HG03045 (cell line): ENCODE measurements around the gene P2RY12.

ENCODE experiments used
- ATAC-seq: cut with Tn5 transposase; IDR thresholded peaks from one replicate; pipeline ENCODE4 v1.9.1; 2021; ENCODE audit warnings: mild to moderate bottlenecking, moderate library complexity; ENCODE audit not compliant: unreplicated experiment

Gene P2RY12

DNA sequence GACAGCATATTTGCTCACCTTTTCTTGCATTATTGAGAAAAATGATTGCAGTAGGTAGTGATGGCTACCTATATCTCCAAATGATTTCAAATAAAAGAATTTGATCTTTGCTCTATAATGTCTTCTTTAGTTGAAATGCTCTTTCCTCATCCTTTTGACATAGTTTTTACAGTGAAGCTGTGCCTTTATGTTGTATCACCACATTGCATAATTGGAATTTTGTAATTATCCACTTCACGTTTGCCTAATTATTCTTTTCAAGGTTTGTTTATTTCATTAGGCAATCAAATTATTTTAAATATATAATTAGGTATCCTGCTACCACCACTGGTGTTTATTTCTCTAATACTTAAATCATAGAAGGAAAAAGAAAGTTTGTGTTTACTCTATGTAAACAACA is 33.9 kb downstream of the P2RY12 start:
- ATAC-seq: no peak

DNA sequence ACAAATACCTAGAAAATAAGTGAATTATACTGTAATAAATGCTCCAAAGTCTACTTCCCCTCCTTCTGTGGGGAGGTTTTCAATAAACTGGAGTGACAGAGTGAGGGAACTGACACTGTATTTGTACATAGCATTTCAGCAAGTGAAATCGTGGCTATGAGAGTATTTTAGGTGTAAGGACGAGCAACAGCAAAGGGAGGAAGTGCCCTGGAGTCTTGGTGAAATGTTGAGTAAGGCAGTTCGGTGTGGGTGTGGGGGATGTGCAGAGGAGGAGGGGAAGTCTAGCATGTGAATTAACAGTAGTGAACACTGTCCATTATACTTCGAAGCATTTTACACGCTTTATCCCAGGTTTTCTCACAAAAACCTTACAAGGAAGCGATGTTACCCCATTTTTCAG is 37.1 kb downstream of the P2RY12 start:
- ATAC-seq: no peak

DNA sequence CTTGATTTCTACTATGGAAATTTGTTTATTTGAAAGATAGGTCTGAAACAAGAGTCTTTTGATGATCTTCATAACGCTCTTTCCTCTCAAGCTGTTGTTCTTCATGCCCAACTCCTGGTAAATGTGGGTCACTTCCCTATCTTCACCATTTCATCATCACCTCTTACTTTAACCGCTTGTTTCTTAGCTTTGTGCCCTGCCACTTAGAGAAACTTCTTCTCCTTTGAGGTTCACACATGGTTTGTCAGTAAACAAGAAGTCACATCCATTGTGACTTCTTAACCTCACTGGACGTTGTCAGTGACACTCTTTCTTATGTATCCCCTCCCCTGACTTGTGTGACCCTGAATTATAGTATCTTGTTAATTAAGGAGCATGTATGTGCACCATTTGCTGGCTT is 38.3 kb downstream of the P2RY12 start:
- ATAC-seq: no peak

DNA sequence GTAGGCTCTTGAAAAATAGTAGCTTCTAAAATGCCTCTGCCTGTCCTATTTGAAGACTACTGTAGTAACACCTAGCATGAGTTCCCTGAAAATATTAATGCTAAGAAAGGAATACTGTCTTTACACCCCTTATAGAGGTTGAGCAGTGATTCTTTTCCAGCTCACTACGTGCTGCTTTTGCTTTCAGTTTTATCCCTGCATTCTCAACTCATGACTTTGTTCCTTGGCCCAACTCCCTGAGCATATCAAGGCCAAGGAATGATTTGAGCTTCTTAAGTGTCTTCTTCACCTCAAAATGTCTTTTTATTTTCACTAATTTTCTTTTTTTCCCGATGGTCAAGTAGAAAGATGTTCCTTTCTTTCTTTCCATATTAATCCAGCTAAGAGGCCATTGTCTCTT is 38.7 kb downstream of the P2RY12 start:
- ATAC-seq: no peak

DNA sequence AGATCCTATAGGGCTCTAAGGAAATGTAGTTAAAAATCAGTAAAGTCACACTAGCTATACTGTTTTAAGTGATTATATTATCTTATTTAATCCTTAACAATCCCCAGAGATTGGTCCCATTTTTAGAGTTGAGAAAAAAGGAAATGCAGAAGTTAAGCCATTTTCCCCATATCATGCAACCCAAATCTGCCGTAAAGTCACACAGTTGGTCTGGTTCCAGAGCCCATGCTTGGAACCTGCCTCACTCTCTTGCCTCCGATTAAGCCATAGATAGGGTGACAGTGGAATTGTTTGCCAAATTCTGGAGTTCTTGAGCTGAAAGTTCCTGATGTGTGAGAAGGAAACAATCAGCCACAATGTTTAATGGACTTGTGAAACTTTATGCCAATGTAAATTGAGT is 52.9 kb downstream of the P2RY12 start:
- ATAC-seq: no peak

DNA sequence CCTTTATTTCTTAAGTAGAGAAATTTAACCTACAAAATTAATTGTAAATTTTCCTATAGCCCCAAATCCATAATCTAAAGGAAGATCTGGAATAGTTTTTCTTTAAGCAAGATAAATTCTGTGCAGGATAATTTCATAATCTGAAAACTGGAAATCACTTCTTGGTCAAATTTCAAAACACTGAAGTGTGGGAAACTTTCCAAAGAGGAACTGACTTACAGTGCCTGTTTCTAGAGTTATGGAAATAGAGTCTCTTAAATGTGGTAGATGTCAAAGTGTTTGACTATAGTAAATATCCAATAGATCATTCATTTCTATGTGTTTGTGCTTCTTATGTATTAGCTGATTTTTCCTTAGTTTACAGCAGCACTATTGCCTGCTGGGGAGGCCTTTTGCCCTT is 53.7 kb downstream of the P2RY12 start:
- ATAC-seq: no peak

DNA sequence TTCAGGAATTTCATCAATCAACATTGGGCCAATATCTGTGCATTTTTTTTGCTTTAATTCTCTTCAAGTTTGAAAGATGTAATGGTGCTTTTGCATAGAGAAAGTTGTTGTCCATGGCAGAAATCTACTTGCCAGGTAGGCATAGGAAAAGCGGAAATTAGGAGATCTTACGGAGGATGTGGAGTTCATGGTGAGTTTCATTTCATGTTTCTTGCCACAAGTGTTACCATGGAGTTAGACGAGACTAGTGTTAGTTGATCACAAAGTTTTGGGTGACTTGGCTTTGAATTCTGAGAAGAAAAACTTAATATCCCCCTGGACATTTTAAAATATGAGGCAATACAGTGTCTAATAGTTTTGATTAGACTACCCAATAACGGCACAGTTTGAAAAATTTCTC is 54.2 kb downstream of the P2RY12 start:
- ATAC-seq: no peak

DNA sequence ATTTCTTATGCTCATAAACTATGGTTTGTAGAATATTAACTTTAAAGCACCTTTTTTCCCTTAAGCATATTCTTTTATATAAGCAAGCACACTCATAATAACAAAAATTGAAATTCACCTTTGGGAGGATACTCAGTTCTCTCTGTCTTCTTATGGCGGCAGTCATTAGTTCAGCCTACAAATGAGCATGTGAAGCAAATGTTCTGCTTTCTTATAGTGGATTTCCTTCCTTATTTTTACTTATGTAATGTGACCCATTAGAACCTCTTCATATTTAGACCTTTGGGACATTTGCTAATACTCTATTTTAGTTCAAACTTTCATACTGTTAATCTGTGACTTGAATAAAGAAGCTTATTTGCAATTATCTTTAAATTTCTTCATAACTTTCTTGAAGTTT is 55.2 kb downstream of the P2RY12 start, which contains the start of gene P2RY13:
P2RY13 (minus strand) TSS at position 187 of the 400 bp plus-strand sequence; CDS start at position 166, 21 bp downstream.
- ATAC-seq: no peak

DNA sequence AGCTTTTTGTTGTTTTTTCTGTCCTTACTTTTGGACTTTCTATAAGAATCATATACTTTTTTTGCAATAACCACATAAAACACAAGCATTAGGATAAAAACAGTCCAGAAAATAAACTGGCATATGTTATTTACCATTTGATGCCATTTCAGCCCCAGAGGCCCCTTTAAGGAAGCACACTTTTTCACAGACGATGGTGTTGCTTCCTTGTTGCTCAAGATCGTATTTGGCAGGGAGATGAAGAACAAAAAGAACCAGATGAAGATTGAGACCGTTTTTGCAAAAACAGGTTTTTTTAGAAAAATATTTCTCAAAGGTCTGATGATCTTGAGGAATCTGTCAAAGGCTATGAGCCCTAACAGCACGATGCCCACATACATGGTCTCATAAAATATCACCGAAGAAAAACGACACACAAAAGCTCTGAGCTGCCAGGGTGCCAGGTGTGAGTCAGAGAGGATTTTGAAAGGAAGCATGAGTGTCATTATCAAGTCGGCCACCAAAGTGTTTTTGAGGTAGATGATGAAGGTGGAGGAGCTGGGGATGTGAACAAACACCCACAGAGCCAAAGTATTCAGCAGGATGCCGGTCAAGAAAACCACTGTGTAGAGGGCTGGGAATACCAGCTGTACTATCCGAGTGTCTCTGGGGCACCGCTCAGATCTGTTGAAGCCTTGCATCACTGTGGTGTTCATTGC is 56.1 kb downstream of the P2RY12 start:
- ATAC-seq: no peak

DNA sequence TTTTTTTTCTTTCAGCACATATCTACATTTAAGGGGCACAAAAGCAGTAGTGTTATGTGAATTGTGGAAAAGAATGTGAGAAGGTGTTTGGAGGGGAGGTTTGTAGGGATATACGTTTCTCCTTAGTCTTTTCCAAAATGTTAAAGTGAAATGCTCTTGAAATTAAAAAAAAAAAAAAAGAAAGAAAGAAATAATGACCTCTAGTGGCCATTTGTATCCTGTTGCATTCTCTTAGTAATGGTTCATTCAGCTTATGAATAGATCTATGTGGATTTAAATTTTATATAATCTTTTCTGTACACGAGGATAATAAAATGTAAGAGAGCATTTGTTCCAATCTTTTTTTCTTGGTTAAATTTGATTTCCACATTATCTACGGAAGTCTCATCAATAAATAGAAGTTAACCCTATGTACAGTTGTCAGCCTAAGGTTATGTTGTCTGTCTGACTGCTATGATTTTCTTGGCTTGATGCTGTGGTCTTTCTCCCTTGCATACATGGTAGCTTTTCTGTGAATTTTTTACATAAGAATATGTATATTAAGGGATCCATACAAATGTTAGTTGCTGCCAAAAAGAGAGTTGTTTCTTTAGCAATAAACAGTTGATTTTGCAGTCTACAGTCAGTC is 56.9 kb downstream of the P2RY12 start:
- ATAC-seq: no peak

DNA sequence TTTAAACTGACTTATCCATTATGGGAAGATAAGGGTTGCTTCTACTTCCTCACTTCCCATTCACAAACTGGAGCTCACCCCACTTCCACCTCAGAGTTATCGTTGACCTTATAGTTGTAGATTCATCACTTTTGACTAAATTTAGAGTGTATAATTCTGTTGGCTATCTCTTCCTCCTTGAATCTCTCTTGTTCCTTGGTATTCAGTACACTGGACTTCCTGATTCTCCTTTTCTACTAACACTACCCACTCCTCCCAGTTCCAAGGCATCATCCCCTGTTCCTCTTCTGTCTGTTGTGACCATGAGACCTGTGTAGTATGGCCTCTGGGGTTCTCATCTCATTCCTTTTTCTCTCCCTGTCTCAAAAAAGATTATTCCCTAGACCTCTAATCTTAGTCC is 62.0 kb downstream of the P2RY12 start:
- ATAC-seq: no peak

DNA sequence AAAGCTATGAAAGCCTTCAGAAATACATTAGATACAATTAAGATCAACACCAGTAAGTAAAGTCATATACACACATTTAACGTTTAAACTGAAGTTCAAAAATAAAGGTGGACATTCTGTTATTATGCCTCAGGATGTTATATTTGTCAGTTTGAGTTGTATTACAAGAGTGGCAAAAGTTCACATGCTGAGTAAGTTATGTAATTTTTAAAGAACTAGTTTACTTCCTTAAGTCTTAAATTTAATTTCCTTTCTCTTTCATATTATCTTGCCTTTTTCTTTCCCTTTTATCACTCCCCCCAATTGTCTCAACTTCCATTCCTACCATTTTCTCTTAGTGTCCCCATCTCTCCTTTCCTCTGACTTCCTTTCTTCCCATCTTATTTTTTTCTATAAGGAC is 63.0 kb downstream of the P2RY12 start:
- no peak for ATAC-seq

DNA sequence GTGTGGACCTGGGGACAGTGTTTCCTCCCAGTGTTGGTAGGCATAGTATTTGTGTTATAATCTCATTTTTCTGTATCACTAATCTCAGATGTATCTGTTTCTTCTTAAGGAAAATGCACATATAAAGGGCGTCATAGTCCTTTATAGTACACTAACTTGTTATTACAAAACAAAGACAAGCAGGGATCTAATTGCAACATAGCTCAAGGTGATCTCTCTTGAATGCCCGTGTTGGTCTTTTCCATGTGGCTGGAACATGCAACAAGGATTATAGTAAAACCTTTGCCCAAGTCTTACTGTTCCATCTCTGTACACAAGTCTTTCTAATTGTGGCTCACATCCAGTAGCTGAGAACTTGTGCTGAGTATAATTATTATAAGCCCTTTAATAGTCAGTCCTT is 64.4 kb downstream of the P2RY12 start:
- ATAC-seq: no peak

DNA sequence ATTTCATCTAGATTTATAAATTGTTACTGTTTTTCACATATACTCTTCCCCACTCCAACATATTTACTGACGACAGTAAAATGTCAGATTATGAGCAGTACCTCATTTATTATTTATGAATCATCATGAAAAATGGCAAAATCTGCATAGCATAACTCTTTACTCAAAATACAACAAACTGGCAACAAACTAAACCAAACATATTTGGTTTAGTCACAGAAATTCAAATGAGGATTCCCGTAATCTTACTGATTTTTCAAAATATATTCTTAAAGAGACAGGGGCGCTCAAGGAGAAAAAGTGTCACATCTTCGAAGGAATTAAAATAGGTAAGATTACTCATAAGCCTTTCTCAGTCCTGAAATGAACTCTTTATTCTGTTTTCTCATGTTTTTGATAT is 64.9 kb downstream of the P2RY12 start:
- no peak for ATAC-seq

DNA sequence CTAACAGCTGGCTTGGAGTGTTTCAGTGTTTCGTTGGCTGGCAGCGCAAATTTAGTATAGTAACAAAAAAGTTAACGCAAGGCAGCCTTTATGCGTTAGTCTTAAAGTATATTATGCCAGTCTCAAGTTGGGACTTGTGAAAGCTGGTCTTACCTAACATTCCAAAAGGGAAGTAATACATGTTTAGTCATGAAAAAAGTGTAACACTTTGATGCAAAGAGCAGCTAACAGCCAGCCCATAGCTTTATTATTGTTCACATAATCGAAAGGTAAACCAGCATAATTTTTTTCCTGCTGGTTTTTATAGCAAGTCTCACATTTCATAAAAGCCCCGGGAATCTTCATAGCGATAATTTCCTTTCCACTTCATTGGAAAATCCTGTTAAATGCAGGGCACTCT is 65.6 kb downstream of the P2RY12 start:
- ATAC-seq: no peak

DNA sequence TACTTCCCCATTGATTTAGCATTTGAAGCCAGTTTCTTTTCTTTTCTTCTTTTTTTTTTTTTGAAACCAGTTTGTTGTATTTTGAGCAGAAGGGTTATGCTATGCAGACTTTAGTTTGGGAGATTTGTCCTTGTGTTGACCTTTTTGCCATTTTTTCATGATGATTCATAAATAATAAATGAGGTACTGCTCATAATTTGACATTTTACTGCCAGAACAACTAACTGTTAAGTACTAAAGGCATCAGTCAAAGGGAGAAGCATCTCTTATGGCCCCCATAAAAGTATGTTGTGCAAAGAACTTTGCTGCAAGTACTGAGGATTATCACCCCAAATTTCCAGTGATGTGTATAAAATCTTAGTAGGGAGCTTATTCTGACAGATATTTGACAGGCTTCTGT is 66.2 kb downstream of the P2RY12 start:
- ATAC-seq: no peak

DNA sequence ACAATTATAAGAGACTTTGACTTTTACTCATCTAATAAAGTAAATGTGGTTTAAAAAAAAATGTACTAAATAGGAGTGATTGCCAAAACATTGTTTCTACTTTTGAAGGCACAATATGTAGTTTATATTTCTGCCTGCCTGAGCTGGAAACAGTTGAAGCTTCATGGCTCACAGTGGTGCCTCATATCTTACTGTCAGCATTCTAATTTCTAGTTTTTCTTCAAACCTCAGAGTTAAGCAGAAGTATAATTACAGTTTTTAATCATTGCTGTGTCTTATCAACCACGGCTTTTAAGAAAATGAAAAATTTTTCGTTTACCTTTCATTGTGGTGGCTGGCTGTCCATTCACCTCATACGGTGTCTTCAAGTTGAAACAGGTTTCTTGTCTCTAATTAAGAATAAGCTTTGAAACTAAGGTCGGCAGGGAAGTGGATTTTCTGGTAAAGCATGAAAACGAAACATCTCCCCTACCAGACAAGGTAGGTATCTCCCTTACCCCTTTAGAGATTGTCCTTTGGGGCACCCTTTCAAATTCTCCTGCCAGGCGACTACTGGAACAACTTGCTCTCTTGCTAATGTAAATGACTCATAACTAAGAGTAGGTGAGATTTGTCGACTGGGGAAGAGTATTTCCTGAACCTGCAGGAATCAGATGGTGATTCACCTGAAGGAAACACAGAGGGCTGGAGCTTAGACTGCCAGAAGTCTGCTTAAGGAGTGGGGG is 68.1 kb downstream of the P2RY12 start, which contains the start of gene GPR87:
GPR87 (minus strand) TSS at position 554 of the 725 bp plus-strand sequence. CDS start 16,720 bp downstream, outside the sequence.
- no peak for ATAC-seq

DNA sequence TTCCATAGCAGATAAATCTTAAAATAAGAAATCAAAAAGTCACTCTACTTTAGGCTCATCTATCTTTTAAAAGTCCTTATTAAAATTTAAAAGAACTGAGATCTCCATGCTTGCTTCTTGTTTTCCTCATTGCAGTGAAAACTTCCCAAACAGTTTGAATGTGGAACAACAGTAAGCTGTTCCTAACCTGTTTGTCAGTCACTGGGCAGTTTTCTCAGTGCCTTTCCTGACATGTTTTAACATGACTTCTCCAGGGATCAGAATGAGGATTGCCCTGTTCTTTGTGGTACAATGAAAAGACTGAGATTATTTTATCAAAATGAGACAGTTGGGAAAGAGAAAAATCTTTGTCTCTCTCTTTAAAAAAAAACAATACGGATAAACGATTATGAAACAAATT is 68.7 kb downstream of the P2RY12 start:
- ATAC-seq: no peak

DNA sequence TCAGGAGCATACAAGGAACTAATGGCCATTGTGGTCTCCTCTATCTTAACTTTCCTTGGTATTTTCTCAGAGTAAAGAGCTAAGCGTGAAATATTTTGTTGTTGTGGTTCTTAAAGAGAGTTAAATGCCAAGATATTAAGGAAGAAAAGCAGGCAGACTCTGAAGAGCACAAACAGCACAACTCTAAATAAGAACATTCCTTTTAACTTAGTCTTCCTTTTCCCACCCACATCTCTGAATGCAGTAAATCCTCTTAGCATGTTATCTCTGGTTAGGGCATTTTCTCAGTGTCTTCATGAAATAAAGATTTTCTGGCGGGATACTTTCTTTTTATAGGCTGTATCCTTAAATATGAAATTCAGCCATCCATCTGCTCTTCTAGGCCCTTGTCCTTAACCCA is 69.4 kb downstream of the P2RY12 start:
- no peak for ATAC-seq

DNA sequence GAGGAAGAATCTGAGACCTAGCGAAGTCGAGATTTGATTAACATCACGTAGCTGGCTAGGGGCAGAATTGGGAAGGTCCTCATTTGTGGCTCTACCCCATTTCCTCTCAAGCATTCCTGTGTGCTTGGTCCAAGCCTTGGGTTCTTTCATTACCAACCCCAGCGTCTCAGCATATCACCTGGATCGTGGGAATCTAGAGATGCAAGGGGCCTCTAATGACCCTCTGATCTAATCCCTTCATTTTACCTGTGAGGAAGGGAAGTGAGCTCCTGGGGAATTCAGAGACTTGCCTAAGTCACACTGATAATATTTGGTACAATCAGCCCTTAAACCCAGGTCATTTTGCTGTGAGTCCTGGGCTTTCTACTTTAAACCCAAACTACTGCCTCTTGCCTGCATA is 70.0 kb downstream of the P2RY12 start:
- no peak for ATAC-seq

DNA sequence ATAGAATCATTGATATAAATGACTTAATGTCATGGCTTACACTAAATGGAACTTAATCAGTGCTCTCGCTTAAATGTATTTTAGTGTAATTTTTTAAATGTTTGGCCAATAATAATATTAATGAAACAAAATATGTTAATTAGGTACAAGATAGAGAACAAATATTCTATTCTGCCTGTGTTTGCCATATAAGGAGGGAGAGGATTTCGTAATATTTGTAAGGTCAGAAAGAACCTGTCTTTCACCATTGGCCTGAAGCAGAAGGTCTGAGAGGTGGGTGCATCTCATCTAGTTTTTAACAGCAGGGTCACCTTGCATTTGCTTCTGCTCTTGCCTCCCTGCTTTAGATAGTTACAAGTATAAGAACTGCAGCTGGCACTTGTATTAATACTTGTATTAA is 70.4 kb downstream of the P2RY12 start:
- ATAC-seq: no peak

DNA sequence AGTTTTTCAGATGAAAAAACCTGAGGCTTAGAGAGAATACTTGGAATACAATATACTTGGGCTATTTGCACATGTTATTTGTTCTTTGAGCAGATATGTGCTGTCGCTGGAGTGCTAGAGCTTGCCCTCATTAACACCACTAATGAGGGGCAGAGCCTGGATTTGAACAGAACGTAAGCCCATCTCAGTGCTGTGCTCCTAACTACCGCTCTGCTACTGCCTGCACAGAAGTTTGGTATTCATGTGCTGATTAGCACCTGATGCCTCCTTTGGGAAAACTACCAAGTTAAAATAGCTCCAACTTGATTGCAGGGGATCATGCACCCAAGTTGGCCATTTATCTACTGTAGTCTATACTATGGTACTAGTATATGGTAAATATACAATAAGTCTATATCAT is 71.6 kb downstream of the P2RY12 start:
- ATAC-seq: no peak
